ENCODE results near the gene MMP15.

The MMP15 gene

DNA sequence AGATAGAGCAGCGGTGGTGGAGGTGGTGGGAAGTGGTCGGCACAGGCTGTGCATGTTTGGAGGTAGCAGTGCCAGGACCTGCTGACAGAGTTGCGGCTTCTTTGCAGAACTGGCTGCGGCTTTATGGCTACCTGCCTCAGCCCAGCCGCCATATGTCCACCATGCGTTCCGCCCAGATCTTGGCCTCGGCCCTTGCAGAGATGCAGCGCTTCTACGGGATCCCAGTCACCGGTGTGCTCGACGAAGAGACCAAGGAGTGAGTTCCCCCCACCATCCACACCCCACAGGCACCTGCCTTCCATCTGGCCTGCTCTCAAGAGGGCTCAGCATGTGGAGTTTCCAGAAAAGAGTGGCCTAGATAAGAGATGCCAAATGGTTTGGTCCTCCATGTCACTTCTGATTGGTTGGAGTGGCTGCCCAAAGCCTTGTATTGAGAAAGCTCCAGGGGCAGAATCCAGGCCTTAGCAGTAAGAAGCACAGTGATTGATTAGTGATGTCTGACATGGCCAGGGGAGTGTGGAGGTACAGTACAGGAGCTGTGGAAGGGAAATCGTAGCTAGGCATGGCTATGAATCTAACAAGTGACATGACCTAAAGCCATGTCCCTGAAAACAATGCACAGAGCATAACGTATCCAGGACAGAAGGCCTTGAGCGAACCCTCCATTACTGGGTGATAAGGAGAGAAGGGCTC, 12.0 kb downstream of the MMP15 start:
- DNase-seq: no peak

DNA sequence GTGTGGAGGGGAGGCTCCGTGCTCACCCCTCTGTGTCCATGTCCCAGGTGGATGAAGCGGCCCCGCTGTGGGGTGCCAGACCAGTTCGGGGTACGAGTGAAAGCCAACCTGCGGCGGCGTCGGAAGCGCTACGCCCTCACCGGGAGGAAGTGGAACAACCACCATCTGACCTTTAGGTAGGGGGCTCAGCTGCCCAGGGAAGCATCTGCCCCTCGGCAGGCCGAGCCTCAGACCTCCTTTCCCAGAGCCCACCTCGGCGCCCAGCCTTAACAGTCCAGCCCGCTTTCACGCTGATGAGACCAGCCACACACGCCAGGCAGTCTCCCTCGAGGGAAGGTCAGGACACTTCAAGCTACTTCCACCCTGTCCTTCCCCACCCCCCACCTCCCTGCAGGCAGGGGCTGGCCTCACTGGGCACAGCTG, 12.7 kb downstream of the MMP15 start:
- no peak for DNase-seq

DNA sequence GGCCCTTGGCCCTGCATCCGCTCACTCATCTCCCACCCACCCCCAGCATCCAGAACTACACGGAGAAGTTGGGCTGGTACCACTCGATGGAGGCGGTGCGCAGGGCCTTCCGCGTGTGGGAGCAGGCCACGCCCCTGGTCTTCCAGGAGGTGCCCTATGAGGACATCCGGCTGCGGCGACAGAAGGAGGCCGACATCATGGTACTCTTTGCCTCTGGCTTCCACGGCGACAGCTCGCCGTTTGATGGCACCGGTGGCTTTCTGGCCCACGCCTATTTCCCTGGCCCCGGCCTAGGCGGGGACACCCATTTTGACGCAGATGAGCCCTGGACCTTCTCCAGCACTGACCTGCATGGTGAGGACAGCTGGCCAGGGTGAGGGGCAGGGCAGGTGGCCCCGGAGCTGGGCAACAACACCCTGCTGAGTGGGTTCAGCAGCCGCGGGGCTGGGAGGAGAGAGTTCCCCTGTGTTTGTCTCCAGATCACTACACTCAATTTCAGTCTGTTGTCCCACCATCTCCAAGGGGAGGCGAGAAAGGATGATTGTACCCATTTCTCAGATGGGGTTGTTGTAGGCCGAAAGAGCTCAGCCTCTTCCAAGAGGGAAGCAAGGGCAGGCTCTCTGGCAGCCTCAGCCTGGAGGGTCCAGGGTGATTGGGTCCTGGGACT, 14.4 kb downstream of the MMP15 start:
- no peak for DNase-seq

DNA sequence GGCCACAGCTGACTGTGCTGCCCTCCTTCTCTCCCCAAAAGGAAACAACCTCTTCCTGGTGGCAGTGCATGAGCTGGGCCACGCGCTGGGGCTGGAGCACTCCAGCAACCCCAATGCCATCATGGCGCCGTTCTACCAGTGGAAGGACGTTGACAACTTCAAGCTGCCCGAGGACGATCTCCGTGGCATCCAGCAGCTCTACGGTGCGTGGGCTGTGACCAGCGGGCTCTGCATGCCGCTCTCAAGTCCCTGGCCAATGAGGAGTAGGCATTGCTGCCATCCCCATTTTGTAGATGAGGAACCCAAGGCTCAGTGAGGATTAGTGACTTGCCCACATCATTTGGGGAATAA, 14.9 kb downstream of the MMP15 start:
- DNase-seq: no peak

DNA sequence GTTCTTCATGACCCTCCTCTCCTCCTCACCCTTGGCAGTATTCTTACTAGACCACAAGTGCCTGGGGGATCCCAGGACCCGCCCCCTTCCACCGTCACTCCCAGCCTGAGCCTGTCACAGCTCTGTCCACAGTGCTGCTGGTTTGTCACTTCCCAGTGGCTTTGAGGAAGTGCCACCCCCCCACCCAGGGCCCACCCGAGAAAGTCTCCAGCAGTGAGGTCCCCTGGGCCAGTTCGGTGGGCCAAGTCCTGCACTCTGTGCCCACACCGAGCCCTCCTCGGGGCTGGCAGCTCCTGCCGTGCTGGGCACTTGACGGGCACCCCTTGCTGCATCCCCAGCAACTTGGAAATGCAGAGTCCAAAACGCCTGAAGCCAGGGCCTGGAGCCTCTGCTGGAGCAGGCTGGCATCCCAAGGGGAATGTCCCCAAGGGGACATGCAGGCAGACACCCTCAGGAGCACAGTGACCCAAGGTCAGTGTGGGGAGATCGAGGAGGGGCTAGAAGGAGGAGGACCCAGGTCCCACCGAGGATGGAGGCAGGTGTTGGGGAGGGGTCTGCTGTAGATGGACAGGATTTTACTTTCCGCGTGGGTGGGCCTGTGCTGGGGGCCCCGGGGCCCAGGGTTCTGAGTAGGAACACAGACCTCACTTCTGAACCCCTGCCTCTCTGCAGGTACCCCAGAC, 15.5 kb downstream of the MMP15 start:
- no peak for DNase-seq

DNA sequence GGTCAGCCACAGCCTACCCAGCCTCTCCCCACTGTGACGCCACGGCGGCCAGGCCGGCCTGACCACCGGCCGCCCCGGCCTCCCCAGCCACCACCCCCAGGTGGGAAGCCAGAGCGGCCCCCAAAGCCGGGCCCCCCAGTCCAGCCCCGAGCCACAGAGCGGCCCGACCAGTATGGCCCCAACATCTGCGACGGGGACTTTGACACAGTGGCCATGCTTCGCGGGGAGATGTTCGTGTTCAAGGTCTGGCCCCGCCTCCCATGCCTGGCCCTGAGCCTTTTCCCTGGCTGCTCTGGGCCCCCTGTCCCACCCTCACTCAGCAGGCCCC, 16.0 kb downstream of the MMP15 start:
- no peak for DNase-seq

DNA sequence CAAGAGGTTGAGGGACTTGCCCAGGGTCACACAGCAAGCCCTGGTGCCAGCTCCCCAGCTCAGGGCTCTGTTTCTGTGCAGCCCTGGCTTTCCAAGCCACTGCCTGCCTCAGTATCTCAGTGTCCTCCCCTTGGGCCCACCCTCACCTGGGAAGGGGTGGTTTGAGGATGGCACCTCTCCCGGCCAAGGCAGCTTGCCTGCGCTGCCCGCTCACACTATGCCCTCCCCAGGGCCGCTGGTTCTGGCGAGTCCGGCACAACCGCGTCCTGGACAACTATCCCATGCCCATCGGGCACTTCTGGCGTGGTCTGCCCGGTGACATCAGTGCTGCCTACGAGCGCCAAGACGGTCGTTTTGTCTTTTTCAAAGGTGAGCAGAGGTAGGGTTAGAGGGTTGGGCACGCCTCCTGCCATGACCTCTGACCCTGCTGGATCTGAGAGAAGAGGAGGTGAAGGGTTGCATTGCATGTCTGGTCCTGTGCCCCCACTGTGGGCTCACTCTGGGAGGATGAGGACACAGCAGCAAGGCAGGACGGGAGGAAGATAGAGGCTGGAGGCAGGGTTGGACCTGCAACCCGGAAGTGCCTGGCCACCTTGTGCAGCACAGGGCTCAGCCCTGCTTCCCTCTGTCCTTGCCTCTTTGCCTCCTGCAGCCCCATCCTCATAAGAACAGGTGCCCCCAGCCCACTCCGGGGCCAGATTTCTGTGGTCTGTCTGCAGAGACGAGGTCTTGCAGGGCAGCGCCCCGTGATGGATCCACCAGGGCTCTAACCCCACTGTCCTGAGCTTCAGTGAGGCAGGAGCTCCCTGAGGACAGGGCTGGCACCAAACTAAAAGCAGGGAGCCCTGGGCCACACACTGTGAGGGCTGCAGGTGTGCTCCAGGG, 16.7 kb downstream of the MMP15 start:
- DNase-seq: no peak

DNA sequence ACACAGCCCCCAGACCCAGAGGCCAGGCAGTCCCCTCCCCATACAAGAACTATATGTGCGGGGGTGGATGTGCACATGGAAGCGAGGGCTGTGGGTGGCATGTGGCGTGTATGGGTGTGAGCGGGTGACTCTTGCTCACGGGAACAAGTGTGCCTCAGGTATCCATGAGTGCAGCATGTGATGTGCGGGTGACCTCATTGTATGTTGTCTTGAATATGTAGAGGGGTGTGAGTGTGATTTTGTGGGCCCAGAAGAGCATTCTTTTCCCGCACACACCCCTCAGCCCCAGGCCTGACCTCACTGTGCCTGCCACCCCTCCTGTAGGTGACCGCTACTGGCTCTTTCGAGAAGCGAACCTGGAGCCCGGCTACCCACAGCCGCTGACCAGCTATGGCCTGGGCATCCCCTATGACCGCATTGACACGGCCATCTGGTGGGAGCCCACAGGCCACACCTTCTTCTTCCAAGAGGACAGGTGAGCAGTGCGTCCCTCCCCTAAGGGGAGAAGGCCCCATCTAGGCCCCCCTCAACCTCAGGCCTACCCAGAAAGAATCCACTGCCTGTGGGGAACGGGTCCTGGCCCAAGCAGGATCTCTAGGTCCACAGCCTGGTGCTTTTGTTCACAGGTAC, 17.4 kb downstream of the MMP15 start:
- DNase-seq: no peak

DNA sequence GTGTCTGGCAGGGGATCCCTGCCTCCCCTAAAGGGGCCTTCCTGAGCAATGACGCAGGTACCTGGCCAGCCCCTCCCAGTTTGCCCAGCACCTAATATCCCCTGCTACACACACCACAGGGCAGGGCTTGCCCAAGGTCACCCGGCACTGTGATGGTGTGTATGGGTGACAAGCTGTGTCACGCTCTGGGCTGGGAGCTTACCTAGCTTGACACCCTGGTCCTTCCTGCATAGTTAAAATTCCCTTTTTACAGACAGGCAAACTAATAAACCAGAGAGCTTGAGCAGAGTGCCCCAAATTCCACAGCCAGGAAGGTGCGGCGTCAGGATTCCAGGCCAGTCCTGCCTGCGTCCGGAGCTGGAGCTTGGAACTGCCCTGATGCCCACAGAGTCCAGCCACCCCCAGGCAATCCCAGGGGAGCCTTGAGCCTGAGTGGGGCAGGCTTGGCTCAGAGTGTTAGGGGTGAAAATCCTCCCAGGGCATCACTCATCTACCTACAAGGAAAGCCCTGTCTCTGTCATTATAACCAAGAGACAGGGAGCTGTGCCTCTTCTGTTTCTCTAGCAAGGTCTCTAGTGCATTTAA, 18.1 kb downstream of the MMP15 start:
- DNase-seq: no peak

DNA sequence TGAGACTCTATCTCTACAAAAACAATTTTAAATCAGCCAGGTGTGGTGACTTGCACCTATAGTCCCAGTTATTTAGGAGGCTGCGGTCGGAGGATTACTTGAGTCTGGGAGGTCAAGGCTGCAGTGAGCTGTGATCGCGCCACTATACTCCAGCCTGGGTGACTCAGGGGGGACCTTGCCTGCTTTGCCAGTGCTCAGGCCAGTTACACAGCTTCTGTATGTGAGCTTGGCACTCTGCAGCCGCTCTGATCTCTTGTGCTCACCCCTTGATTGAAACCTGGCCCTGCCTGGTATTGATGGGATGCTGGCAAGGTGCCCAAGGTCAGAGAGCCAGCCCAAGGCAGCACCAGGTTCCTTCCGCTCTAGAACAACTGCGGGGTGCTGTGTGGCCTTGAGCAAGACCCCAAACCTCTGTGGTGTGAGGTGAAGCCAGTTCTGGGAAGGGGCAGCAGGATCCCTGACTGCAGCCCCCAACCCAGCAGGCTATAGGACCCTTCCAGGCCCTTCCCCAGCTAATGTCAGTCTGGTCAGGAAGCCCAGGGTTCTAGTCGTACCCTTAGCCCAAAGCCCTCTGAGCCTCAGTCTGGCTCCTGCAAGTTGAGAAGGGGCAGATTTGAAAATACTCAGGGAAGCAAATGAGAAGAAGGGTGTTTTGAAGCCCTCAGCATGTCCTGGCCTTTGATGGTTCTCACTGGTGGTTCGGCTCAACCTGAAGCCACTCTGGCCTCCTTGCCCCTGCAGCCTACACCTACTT, 18.9 kb downstream of the MMP15 start:
- DNase-seq: no peak

DNA sequence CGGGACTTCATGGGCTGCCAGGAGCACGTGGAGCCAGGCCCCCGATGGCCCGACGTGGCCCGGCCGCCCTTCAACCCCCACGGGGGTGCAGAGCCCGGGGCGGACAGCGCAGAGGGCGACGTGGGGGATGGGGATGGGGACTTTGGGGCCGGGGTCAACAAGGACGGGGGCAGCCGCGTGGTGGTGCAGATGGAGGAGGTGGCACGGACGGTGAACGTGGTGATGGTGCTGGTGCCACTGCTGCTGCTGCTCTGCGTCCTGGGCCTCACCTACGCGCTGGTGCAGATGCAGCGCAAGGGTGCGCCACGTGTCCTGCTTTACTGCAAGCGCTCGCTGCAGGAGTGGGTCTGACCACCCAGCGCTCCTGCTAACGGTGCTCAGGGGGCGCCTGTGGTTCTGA, 19.5 kb downstream of the MMP15 start:
- DNase-seq: no peak

DNA sequence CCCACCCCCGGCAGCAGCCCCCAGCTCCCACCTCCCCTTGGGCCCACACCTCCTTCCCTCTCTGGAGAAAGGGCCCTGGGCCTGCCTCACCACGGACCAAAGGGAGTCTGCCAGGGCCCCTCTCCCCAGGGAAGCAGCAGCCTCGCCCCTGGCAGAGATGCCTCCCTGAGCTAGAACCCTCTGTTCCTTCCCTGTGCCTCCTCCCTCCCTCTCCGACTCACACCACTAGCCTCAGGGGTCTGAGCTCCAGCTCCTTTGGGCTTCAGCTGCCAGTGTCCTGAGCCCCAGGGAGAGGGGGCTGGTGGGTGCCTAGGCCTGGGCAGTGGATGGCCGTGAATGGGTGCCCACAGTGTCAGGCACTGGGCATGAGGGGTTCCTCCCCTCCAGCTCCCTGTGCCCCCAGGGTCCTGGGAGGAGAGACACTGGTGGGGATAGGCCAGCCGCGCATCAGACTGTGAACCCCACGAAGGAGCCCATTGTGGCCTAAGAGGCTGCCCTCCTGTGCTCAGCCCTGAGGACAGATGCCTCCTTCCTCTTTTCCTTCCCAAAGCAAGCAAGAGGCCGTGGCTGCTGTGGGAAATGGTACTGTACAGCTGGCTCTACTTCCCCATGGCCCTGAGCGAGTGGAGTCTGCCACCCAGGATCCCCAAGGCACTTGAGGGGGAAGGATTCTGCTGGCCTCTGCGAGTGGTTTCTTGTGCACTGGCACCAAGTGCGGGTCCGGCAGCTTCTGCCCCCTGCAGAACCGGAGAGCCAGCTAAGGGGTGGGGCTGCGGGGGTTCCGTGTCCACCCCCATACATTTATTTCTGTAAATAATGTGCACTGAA, 20.7 kb downstream of the MMP15 start:
- no peak for DNase-seq

DNA sequence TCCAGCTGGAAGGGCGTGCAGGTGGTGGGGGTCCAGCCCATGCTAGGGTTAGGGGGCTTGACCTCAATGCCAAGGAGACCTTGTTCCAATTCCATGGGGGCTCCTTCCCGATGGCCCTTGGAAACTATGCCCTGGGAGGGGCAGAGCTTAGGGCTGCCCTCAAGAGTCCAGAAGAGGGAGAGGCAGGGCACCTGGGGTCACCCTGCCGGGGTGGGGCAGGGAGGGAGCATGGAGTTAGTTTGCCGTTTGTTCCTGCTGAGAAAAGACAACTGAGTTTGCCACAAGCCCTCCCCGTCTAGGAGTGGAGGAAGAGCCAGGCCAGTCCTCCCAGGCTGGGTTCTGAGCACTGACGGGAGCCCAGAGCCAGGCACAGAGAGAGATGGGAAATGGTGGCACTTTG, 21.4 kb downstream of the MMP15 start:
- no peak for DNase-seq

DNA sequence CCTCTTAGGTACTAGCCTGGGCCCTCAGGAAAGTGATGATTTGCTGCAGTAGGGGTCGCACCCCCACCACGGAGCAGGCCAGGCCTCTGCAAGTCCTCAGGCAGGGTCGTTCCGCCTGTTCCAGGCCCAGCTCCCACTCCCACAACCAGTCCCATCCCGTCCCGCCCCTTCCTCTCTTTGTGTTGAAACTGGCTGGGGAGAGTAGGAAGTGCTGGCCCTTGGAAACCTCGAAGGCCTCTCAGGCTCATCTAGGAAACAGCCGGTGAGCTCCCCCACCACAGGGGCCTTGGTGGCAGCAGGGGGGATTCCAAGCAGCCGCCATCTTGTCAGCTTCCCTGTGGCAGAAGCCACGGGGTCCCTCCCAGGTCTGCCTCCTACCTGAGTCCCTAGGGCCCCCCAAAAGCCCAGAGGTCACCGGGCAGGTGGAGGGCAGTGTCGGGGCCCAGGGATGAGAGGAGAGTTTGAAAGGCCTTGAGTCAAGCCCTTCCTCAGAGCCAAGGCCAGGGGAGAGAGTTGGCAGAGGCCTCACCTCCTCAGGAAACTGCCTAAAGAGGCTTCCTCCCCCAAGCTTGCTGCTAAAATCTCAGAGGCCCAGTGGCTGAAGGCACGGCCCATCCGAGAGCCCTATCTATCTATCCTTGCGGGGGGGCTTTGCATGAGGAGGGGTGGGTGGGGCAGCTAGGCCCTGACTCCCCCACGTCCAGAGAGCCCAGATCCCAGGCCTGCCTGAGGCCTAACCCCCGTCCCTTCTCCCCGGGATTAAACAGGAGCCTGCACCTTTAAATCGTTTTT, 22.2 kb downstream of the MMP15 start:
- no peak for DNase-seq

DNA sequence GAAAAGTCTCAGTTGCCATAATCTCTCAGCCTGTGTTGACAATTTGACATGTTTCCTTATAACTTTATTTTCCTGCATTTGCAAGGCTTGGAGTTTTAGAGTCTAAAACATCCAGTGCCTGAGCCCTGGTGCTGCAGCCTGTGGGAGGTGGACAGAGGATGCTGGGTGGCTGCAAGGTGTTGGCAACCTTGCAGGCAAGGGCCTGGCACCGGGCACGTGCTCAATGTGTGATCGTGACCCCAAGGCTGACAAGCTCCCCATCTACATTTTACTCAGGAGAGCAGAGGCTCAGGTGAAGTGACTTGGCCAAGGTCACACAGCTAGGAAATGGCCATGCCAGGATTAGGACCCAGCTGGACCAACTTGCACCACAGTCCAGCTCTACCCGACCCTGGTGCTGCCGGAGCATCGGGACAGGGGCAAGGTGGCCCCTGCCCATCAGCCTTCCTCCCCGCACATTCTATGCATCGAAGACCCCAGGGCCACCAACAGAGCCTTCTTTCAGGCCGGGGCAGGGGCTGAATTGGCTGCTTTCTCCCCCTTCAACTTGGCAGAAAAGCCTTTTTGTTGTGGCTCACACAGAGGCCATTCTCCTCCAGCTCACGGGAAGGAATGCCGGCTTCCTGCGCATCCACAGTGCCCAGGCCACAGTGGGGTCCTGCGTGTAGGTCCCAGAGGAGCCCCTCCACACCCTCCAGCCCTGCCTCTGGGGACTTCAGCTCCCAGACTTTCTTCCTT, 23.1 kb downstream of the MMP15 start:
- DNase-seq: no peak

DNA sequence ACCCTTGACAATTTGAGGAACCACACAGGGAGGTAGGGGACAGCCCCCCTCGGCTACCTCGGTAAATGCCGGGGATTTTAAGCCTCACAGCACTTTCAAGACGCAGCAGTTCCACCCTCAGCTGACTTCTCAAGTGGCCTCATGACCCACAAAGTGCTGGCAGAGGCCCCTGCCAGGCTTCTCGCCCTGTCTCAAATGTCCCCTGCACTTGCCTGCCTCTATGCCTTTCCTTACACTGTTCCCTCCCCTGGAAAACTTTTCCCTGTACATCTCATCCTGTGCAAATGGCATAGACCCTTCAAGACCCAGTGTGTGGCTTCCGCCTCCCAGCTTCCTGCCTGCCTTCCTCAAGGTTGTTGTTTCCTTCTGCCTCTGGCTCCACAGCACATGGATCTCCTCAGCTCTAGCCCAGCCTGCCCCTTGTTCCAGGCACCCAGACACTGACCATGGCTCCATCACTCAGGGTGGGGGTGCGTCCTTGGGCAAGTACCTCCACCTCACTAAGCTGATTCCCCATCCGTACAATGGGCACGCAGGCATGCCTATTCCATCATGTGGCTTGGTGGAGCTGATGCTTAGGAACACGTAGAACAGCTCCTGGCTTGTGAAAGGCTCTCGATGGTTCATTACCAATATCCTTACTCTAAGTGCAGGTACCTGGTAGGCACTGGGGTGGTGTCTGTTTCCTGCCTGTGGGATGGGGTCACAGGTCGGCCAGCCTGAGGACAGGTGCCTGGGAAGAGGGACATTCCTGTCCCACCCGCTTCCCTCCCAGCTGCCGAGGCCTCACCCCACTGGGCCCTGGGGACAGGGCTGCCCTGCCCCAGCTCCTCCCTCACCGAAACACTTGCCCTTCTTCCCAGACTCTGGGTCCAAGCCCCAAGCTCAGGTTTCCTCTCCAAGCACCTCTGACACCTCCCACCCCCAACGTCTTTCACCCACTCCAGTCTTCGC, 24.0 kb downstream of the MMP15 start:
- DNase-seq: no peak

DNA sequence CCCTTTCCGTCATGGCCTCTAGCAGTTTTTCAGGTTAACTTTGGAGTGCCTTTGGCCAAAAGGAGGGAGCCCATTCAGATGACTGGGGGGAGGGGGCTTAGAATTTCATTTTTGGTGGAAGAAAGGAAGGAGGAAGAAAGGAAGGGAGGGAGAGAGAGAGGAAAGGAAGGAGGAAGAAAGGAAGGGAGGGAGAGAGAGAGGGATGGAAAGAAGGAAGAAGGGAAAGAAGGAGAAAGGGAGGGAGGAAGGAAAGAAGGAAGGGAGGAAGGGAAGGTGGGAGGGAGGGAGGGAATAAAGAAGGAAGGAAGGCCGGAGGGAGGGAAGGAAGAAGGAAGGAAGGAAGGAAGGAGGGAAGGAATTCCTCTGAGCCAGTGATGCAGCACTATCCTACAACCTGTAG, 25.7 kb downstream of the MMP15 start:
- DNase-seq: no peak
